C4-2B (cell line): ENCODE measurements around the gene MED4.

Source experiments
- ZFX ChIP-seq: fragments of 450-650 bp; IDR thresholded peaks from 2 replicates; pipeline ENCODE4 v1.6.1; 2017
- TF ChIP-seq, protein P1 (sequence below): fragments of 450-650 bp; conservative IDR thresholded peaks from 2 replicates; pipeline ENCODE4 v1.5.1; 2017; ENCODE audit warnings: mild to moderate bottlenecking

DNA sequence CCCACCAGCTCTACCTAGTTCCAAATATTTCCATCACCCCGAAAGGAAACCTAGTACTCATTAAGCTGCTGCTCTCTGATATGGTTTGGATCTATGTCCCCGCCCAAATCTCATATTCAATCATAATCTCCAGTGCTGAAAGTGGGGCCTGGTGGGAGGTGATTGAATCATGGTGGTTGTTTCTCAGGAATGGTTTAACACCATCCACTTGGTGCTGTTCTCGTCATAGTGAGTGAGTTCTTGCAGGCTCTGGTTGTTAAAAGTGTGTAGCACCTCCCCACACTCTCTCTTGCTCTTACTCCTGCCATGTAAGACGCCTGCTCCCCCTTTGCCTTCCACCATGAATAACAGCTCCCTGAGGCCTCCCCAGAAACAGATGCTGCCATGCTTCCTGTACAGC lies 43.4 kb upstream of the MED4 start:
- TF ChIP-seq, protein P1, sequence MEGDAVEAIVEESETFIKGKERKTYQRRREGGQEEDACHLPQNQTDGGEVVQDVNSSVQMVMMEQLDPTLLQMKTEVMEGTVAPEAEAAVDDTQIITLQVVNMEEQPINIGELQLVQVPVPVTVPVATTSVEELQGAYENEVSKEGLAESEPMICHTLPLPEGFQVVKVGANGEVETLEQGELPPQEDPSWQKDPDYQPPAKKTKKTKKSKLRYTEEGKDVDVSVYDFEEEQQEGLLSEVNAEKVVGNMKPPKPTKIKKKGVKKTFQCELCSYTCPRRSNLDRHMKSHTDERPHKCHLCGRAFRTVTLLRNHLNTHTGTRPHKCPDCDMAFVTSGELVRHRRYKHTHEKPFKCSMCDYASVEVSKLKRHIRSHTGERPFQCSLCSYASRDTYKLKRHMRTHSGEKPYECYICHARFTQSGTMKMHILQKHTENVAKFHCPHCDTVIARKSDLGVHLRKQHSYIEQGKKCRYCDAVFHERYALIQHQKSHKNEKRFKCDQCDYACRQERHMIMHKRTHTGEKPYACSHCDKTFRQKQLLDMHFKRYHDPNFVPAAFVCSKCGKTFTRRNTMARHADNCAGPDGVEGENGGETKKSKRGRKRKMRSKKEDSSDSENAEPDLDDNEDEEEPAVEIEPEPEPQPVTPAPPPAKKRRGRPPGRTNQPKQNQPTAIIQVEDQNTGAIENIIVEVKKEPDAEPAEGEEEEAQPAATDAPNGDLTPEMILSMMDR: no peak
- TF ChIP-seq ZFX: no peak
